Measurements from ENCODE around the gene IGF1R. TPM values are rescaled to one million over a fixed set of nuclear protein-coding genes. Genes with fewer than 3 reads are reported as not detected.

The IGF1R gene
- total RNA-seq, 1 experiment from 2014 or later = 51.6 TPM

- POLR2A ChIA-PET = no interaction called here
- DNase-seq = no peak
- H3K27me3 Mint-ChIP-seq (ENCODE audit: insufficient read depth, unreplicated experiment) = no peaks in the 10 kb centered on the region
- H3K27ac Mint-ChIP-seq (ENCODE audit: unreplicated experiment) = peak overlapping the region; percentile 33
- no peaks in the 10 kb centered on the region for H3K36me3 ChIP-seq (ENCODE audit: control insufficient read depth, insufficient read depth, low read length)
- no peaks in the 10 kb centered on the region for H3K9me3 Mint-ChIP-seq (ENCODE audit: unreplicated experiment)
- no peaks in the 10 kb centered on the region for H3K36me3 Mint-ChIP-seq (ENCODE audit: insufficient read depth, unreplicated experiment)
- no peak overlapping the region for H3K4me3 ChIP-seq (ENCODE audit: low read depth, low read length)
- intact Hi-C loops (cut with micrococcal nuclease; ENCODE audit: unreplicated experiment) = no loop called here
- H3K4me3 Mint-ChIP-seq (ENCODE audit: unreplicated experiment) = no peak overlapping the region
- H3K27me3 ChIP-seq (replicated peaks; ENCODE audit: control insufficient read depth, insufficient read depth, low read length) = no peaks in the 10 kb centered on the region
- H3K4me1 Mint-ChIP-seq (ENCODE audit: low read depth, unreplicated experiment) = peaks cover 22% of the 10 kb centered on the region
- H3K9me3 ChIP-seq = peaks cover 7% of the 10 kb centered on the region; the same call in 1 of the 2 replicates
- peaks cover 25% of the 10 kb centered on the region for H3K4me1 ChIP-seq
- no peak for TF ChIP-seq CTCF (IDR thresholded peaks at IDR 0.05; ENCODE audit: insufficient read depth in 1 of 2, low read depth in 1 of 2, low read length in 1 of 2, severe bottlenecking in 1 of 2, unreplicated experiment in 1 of 2)
- no TSS peak for BruUV-seq (replicated peaks)
- CTCF ChIA-PET = no interaction called here
These were observed 87.0 kb downstream of the IGF1R start for GRCh38 chr15:98735304-98735703.

- H3K4me1 Mint-ChIP-seq (ENCODE audit: low read depth, unreplicated experiment) = peaks cover 19% of the 10 kb centered on the region
- H3K27ac Mint-ChIP-seq (ENCODE audit: unreplicated experiment) = no peak overlapping the region
- no peak overlapping the region for H3K4me3 Mint-ChIP-seq (ENCODE audit: unreplicated experiment)
- H3K36me3 ChIP-seq (ENCODE audit: control insufficient read depth, insufficient read depth, low read length) = no peaks in the 10 kb centered on the region
- DNase-seq = no peak
- H3K27me3 Mint-ChIP-seq (ENCODE audit: insufficient read depth, unreplicated experiment) = no peaks in the 10 kb centered on the region
- H3K4me3 ChIP-seq (ENCODE audit: low read depth, low read length) = no peak overlapping the region
- POLR2A ChIA-PET = interaction anchor here (0.7 kb wide), 1 partner anchor 17 kb away, joined by 5 read pairs; no protein-coding TSS in a partner anchor
- CTCF ChIA-PET = no interaction called here
- BruUV-seq (replicated peaks) = no TSS peak
- no peaks in the 10 kb centered on the region for H3K9me3 Mint-ChIP-seq (ENCODE audit: unreplicated experiment)
- no peaks in the 10 kb centered on the region for H3K27me3 ChIP-seq (replicated peaks; ENCODE audit: control insufficient read depth, insufficient read depth, low read length)
- no peaks in the 10 kb centered on the region for H3K36me3 Mint-ChIP-seq (ENCODE audit: insufficient read depth, unreplicated experiment)
- H3K9me3 ChIP-seq = peaks cover 7% of the 10 kb centered on the region; the same call in 1 of the 2 replicates
- intact Hi-C loops (cut with micrococcal nuclease; ENCODE audit: unreplicated experiment) = no loop called here
- TF ChIP-seq CTCF (IDR thresholded peaks at IDR 0.05; ENCODE audit: insufficient read depth in 1 of 2, low read depth in 1 of 2, low read length in 1 of 2, severe bottlenecking in 1 of 2, unreplicated experiment in 1 of 2) = no peak
- H3K4me1 ChIP-seq = peaks cover 22% of the 10 kb centered on the region
These were observed 87.7 kb downstream of the IGF1R start for GRCh38 chr15:98735895-98736617.

GRCh38 chr15:98737159-98737558 is 88.8 kb downstream of the IGF1R start:
- Mint-ChIP-seq H3K4me3 (ENCODE audit: unreplicated experiment) (no peak overlapping the region), H3K27me3 (ENCODE audit: insufficient read depth, unreplicated experiment) (no peaks in the 10 kb centered on the region), H3K27ac (ENCODE audit: unreplicated experiment) (no peak overlapping the region), H3K4me1 (ENCODE audit: low read depth, unreplicated experiment) (peaks cover 19% of the 10 kb centered on the region), H3K36me3 (ENCODE audit: insufficient read depth, unreplicated experiment) (no peaks in the 10 kb centered on the region), H3K9me3 (ENCODE audit: unreplicated experiment) (no peaks in the 10 kb centered on the region)
- DNase-seq = no peak
- ChIA-PET CTCF (no interaction called here), POLR2A (interaction anchor here (0.7 kb wide), 1 partner anchor 18 kb away, joined by 5 read pairs; no protein-coding TSS in a partner anchor)
- intact Hi-C loops (cut with micrococcal nuclease; ENCODE audit: unreplicated experiment) = no loop called here
- TF ChIP-seq CTCF (IDR thresholded peaks at IDR 0.05; ENCODE audit: insufficient read depth in 1 of 2, low read depth in 1 of 2, low read length in 1 of 2, severe bottlenecking in 1 of 2, unreplicated experiment in 1 of 2) = no peak
- Histone ChIP-seq H3K27me3 (replicated peaks; ENCODE audit: control insufficient read depth, insufficient read depth, low read length) (no peaks in the 10 kb centered on the region), H3K4me3 (ENCODE audit: low read depth, low read length) (no peak overlapping the region), H3K36me3 (ENCODE audit: control insufficient read depth, insufficient read depth, low read length) (no peaks in the 10 kb centered on the region), H3K4me1 (peaks cover 15% of the 10 kb centered on the region), H3K9me3 (peaks cover 7% of the 10 kb centered on the region; the same call in 1 of the 2 replicates)
- BruUV-seq (replicated peaks) = no TSS peak

All from Caco-2 (cell line).